Bronchial epithelial cell (primary cell): ENCODE results near the gene ARID3C. TPM values are rescaled to one million over a fixed set of nuclear protein-coding genes. Genes with fewer than 3 reads are reported as not detected.

Source experiments
- DNase-seq: peaks from one replicate; pipeline ENCODE4 v3.0.0-alpha.2; 2010; ENCODE audit warnings: low read depth
- FAIRE-seq: peaks from 2 replicates; lab custom pipeline; 2011; peaks lifted over from hg19 to GRCh38; lab: Jason Lieb, UNC
- H3K27me3 ChIP-seq: 2 replicates; pipeline ENCODE4 v1.5.1; 2011; ENCODE audit warnings: low read length; ENCODE audit not compliant: control insufficient read depth, insufficient read depth
- H3K36me3 ChIP-seq: 2 replicates; pipeline ENCODE4 v1.5.1; 2011; ENCODE audit warnings: low read length; ENCODE audit not compliant: control insufficient read depth, insufficient read depth
- H3K4me3 ChIP-seq: 2 replicates; pipeline ENCODE4 v1.5.1; 2011; ENCODE audit warnings: mild to moderate bottlenecking, low read depth, low read length, control low read depth
- CTCF ChIP-seq: IDR thresholded peaks from 2 replicates; pipeline ENCODE4 v1.5.1; 2011; ENCODE audit warnings: mild to moderate bottlenecking, moderate library complexity, low read length, control low read depth, inconsistent platforms; ENCODE audit not compliant: insufficient read depth, severe bottlenecking
- total RNA-seq: library from RNA; depleted of rRNA; stranded (reverse); fragments of >200 nt; gene quantifications from 2 replicates; pipeline ENCODE4 v1.2.1, GENCODE V29; 2014

Gene ARID3C
- total RNA-seq, 1 donor from 2014 or later, result 0.26 TPM

- no peak for TF ChIP-seq CTCF
- FAIRE-seq (no peak), DNase-seq (no peak)
- H3K27me3 ChIP-seq, result no peaks in the 10 kb centered on the region
- peaks cover 1% of the 10 kb centered on the region for H3K36me3 ChIP-seq
- H3K4me3 ChIP-seq, result no peak overlapping the region
Observed at GRCh38 chr9:34669809-34670562, 41.1 kb upstream of the ARID3C start.

- no peaks in the 10 kb centered on the region for H3K27me3 ChIP-seq
- DNase-seq (peak; percentile 86), FAIRE-seq (peak; percentile 36)
- peaks cover 1% of the 10 kb centered on the region for H3K36me3 ChIP-seq
- no peak for TF ChIP-seq CTCF
- peak overlapping the region; percentile 91 for H3K4me3 ChIP-seq
Observed at GRCh38 chr9:34665381-34666250, 36.8 kb upstream of the ARID3C start.

- Histone ChIP-seq H3K27me3 (no peaks in the 10 kb centered on the region), H3K36me3 (no peaks in the 10 kb centered on the region), H3K4me3 (peak overlapping the region; percentile 91)
- DNase-seq (no peak), FAIRE-seq (no peak)
- no peak for TF ChIP-seq CTCF
Observed at GRCh38 chr9:34665067-34665380, 36.2 kb upstream of the ARID3C start.

- FAIRE-seq (no peak), DNase-seq (peak; percentile 63)
- peak overlapping the region; percentile 91 for H3K4me3 ChIP-seq
- H3K36me3 ChIP-seq, result no peaks in the 10 kb centered on the region
- TF ChIP-seq CTCF, result peak; percentile 83
- H3K27me3 ChIP-seq, result no peaks in the 10 kb centered on the region
Observed at GRCh38 chr9:34664281-34665066, 35.6 kb upstream of the ARID3C start.

GRCh38 chr9:34663303-34663605, 34.4 kb upstream of the ARID3C start:
- no peak for TF ChIP-seq CTCF
- Histone ChIP-seq H3K4me3 (no peak overlapping the region), H3K27me3 (no peaks in the 10 kb centered on the region), H3K36me3 (no peaks in the 10 kb centered on the region)
- DNase-seq (no peak), FAIRE-seq (no peak)
